GM20431 (cell line): ENCODE measurements around the gene SPDYE6.
"Not testable (repeated sequence)": the region's sequence is repeated elsewhere in the genome, so short reads cannot be mapped to it uniquely, and the experiment has no call there.

Experiments
- in situ Hi-C: fragments of 300-500 bp; cut with MseI, MboI; formaldehyde crosslinking; loops from one replicate; pipeline ENCODE4 v1.15.0; 2020; ENCODE audit warnings: low sequenced_read_pairs; ENCODE audit not compliant: unreplicated experiment

The SPDYE6 gene

GRCh38 chr7:102370038-102370437, 13.8 kb upstream of the SPDYE6 start:
- in situ Hi-C loops = not testable (repeated sequence)

GRCh38 chr7:102365390-102365789, 9.1 kb upstream of the SPDYE6 start:
- in situ Hi-C loops = not testable (repeated sequence)

- in situ Hi-C loops = not testable (repeated sequence)
Measured at GRCh38 chr7:102364394-102364886, 8.2 kb upstream of the SPDYE6 start.

GRCh38 chr7:102363549-102364393, 7.5 kb upstream of the SPDYE6 start:
- in situ Hi-C loops = not testable (repeated sequence)

- in situ Hi-C loops = not testable (repeated sequence)
Measured at GRCh38 chr7:102346983-102347382, 9.3 kb downstream of the SPDYE6 start.

- in situ Hi-C loops = not testable (repeated sequence)
Measured at GRCh38 chr7:102340599-102341368, 15.5 kb downstream of the SPDYE6 start.

- in situ Hi-C loops = not testable (repeated sequence)
Measured at GRCh38 chr7:102337420-102337819, 18.8 kb downstream of the SPDYE6 start.

- in situ Hi-C loops = not testable (repeated sequence)
Measured at GRCh38 chr7:102337002-102337401, 19.2 kb downstream of the SPDYE6 start.

GRCh38 chr7:102335574-102335973, 20.7 kb downstream of the SPDYE6 start:
- in situ Hi-C loops = not testable (repeated sequence)

GRCh38 chr7:102330666-102331460, 25.4 kb downstream of the SPDYE6 start:
- in situ Hi-C loops = not testable (repeated sequence)

GRCh38 chr7:102329366-102329765, 26.9 kb downstream of the SPDYE6 start:
- in situ Hi-C loops = not testable (repeated sequence)

GRCh38 chr7:102328863-102329262, 27.4 kb downstream of the SPDYE6 start:
- in situ Hi-C loops = not testable (repeated sequence)

- in situ Hi-C loops = not testable (repeated sequence)
Measured at GRCh38 chr7:102327183-102327582, 29.1 kb downstream of the SPDYE6 start.

- in situ Hi-C loops = no loop called here
Measured at GRCh38 chr7:102326157-102326889, 29.9 kb downstream of the SPDYE6 start.

GRCh38 chr7:102325106-102325505, 31.1 kb downstream of the SPDYE6 start:
- in situ Hi-C loops = not testable (repeated sequence)

- in situ Hi-C loops = no loop called here
Measured at GRCh38 chr7:102323914-102324195, 32.4 kb downstream of the SPDYE6 start.

GRCh38 chr7:102322202-102322715, 34.0 kb downstream of the SPDYE6 start:
- in situ Hi-C loops = no loop called here

GRCh38 chr7:102321351-102322201, 34.7 kb downstream of the SPDYE6 start:
- in situ Hi-C loops = no loop called here
